GM06990 (cell line): Measurements from ENCODE around the gene MGLL.

Experiments used
- DNase-seq: peaks from one replicate; pipeline ENCODE4 v3.0.0-alpha.2; 2011; ENCODE audit not compliant: insufficient read length; ENCODE audit errors: extremely low read depth
- H3K27me3 ChIP-seq: replicated peaks from 2 replicates; pipeline ENCODE4 v1.6.0; 2011; ENCODE audit warnings: low read length; ENCODE audit not compliant: control insufficient read depth, insufficient read depth
- H3K36me3 ChIP-seq: 2 replicates; pipeline ENCODE4 v1.5.1; 2011; ENCODE audit warnings: low read length; ENCODE audit not compliant: control insufficient read depth, insufficient read depth
- H3K4me3 ChIP-seq: replicated peaks from 2 replicates; pipeline ENCODE4 v1.5.1; 2011; ENCODE audit warnings: low read depth, mild to moderate bottlenecking, control low read depth, low read length
- TF ChIP-seq, protein P1 (sequence below): IDR thresholded peaks from 2 replicates; pipeline ENCODE4 v1.5.1; 2011; ENCODE audit warnings: low read length, control low read depth, mild to moderate bottlenecking, inconsistent platforms; ENCODE audit not compliant: insufficient read depth, poor library complexity, severe bottlenecking

The MGLL gene

DNA sequence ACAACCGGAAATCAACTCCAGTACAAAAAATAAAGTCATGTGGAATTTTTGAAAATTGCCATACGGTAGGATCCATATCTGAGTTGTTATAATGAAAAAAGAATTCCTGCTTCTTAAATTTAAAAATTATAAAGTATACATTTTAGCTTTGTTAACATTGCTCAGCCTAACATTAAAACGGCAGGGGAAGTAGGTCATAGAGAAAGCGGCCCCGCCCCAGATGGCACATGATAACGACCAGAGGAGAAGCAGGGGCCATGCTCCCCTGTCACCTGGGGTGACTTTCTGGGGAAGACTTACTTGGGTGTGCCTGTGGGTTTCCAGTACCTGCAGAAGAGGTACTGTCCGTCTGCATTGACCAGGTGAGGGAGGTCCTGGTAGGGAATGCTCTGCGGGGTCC, 921 bp downstream of the MGLL start:
- Histone ChIP-seq H3K27me3 (no peaks in the 10 kb centered on the region), H3K4me3 (peak overlapping the region; percentile 87), H3K36me3 (peaks cover 14% of the 10 kb centered on the region)
- no peak for DNase-seq
- TF ChIP-seq, protein P1, sequence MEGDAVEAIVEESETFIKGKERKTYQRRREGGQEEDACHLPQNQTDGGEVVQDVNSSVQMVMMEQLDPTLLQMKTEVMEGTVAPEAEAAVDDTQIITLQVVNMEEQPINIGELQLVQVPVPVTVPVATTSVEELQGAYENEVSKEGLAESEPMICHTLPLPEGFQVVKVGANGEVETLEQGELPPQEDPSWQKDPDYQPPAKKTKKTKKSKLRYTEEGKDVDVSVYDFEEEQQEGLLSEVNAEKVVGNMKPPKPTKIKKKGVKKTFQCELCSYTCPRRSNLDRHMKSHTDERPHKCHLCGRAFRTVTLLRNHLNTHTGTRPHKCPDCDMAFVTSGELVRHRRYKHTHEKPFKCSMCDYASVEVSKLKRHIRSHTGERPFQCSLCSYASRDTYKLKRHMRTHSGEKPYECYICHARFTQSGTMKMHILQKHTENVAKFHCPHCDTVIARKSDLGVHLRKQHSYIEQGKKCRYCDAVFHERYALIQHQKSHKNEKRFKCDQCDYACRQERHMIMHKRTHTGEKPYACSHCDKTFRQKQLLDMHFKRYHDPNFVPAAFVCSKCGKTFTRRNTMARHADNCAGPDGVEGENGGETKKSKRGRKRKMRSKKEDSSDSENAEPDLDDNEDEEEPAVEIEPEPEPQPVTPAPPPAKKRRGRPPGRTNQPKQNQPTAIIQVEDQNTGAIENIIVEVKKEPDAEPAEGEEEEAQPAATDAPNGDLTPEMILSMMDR, result no peak

DNA sequence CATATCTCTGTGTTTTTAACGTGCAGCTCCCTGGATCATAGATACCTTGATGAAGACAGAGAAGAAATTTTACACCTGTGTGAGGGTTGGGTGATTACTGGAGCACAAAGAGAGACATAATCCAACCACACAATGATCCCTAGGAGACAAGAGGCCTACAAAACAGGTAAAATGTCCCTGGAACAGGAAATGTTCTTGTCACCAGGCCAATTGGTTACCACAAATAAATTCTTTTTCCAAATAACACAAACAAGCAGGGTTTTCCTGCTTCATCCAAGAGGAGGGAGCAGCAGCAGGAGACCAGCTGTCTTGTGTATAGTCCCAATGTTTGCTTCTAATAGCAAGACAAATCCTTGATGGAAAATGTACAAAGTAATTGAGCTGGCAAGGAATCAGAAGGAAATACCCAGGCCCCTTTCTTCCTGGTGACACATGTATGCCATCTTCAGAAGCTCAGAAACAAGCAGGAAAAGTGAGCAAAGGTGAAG, 1.4 kb downstream of the MGLL start:
- H3K4me3 ChIP-seq, result peak overlapping the region; percentile 87
- DNase-seq, result no peak
- peaks cover 16% of the 10 kb centered on the region for H3K36me3 ChIP-seq
- H3K27me3 ChIP-seq, result no peaks in the 10 kb centered on the region
- TF ChIP-seq, protein P1, result no peak

DNA sequence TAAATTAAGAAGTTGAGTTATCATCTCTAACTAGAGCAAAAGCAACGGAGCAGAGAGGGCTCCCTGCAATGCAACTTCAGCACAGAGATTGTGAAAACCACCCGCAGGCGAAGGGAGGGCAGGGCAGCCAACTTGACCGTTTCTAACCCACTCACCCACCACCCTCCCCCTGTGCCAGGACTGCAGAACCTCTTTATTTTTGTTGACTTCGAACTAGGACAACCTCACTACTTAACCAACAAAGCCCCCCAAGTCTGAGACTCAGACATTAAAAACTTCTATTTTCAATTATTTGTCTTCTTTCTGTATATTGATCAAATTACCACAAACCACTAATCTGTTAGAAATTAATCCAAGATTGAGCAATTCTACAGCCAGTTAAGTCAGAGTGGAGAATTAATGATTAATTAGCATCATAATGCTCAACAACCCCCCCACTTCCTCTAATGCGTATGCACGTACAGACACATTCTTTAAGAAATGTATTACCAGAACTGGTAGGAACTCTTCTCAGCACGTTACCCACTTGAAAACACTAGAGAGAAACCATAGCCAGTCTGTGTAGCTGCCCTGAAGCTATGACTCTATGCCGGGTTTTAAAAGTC, 2.0 kb downstream of the MGLL start:
- DNase-seq, result no peak

DNA sequence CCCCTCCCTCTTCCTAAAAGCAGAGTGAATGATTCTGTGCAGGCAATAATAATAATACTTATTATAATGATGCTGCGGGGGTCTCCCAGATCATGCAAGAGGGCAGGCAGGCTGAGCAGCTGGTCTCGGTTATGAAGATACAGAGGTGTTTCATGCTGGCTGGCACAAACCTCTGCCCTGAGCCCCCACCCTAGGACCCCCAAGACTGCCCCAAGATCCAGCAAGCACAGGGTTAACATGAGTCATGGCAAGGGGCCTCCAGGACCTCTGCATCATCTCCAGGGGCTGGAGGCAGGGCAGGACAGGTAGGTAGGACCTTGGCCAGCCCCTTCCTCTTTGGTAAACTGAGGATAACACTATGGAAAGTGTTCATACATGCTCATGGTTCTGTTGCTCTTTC, 2.7 kb downstream of the MGLL start:
- no peaks in the 10 kb centered on the region for H3K27me3 ChIP-seq
- peaks cover 25% of the 10 kb centered on the region for H3K36me3 ChIP-seq
- DNase-seq, result no peak
- TF ChIP-seq, protein P1, result no peak
- H3K4me3 ChIP-seq, result no peak overlapping the region

More for the DNA sequence above, 2.0 kb downstream of the MGLL start:
- no peaks in the 10 kb centered on the region for H3K27me3 ChIP-seq
- peak overlapping the region; percentile 87 for H3K4me3 ChIP-seq
- TF ChIP-seq, protein P1, result no peak
- H3K36me3 ChIP-seq, result peaks cover 21% of the 10 kb centered on the region

DNA sequence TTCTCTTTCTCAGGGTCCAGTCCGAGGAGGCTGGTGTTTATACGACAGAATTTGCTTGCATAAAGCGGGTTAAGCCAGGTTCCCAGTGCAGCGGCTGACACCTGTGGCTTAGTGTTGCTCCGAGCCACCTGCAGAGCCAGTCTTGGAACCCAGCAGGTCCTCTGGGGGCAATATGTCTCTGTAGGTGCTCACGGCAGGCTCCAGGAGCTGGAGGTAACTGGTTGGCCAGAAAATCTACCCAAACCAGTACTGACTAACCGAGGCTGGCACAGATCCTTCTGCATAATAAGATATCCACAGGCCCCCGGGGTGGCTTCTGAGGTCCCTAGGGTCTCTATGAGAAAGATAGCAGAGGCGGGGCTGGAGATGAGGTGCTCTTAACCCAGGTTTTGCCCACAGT, 3.2 kb downstream of the MGLL start:
- H3K4me3 ChIP-seq, result no peak overlapping the region
- no peaks in the 10 kb centered on the region for H3K27me3 ChIP-seq
- DNase-seq, result no peak
- H3K36me3 ChIP-seq, result peaks cover 27% of the 10 kb centered on the region
- TF ChIP-seq, protein P1, result no peak
